Kidney epithelial cell (primary cell): ENCODE measurements around the gene NSD2. TPM values are rescaled to one million over a fixed set of nuclear protein-coding genes. Genes with fewer than 3 reads are reported as not detected.

Source experiments
- DNase-seq: peaks from one replicate; pipeline ENCODE4 v3.0.0-alpha.2; 2010; ENCODE audit warnings: low read depth
- H3K27me3 ChIP-seq: 2 replicates; pipeline ENCODE4 v1.6.0; 2011; ENCODE audit warnings: low read length; ENCODE audit not compliant: control insufficient read depth, insufficient read depth
- H3K36me3 ChIP-seq: 2 replicates; pipeline ENCODE4 v1.5.1; 2011; ENCODE audit warnings: low read length; ENCODE audit not compliant: control insufficient read depth, insufficient read depth
- H3K4me3 ChIP-seq: 2 replicates; pipeline ENCODE4 v1.5.1; 2011; ENCODE audit warnings: low read depth, mild to moderate bottlenecking, control low read depth, low read length
- total RNA-seq: library from RNA; depleted of rRNA; stranded (reverse); fragments of >200 nt; gene quantifications from 2 replicates; pipeline ENCODE4 v1.2.3, GENCODE V29; 2015
- TF ChIP-seq, protein P1 (sequence below): IDR thresholded peaks from 2 replicates; pipeline ENCODE4 v1.5.1; 2011; ENCODE audit warnings: mild to moderate bottlenecking, moderate library complexity, low read length, control low read depth, inconsistent platforms; ENCODE audit not compliant: insufficient read depth, poor library complexity, severe bottlenecking

NSD2 gene
- total RNA-seq, 1 donor from 2014 or later: 68.5 TPM

DNA sequence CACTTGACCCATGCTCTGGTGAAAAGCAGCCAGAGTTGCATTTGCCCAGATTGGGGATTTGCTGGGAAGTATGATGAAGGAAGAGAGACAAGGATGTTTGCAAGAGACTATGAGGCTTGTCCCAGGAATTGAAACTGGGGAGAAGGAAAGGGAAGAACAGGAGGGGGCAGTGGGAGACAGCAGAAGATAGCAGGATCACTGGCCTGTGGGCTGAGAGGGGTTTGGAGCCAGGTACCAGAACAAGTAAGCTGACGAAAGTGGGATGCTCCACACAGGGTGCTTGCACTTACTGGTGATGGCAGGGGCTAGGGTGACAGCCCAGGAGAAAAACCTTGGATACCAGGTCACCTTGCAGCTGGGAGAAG is 11.8 kb upstream of the NSD2 start:
- TF ChIP-seq, protein P1, sequence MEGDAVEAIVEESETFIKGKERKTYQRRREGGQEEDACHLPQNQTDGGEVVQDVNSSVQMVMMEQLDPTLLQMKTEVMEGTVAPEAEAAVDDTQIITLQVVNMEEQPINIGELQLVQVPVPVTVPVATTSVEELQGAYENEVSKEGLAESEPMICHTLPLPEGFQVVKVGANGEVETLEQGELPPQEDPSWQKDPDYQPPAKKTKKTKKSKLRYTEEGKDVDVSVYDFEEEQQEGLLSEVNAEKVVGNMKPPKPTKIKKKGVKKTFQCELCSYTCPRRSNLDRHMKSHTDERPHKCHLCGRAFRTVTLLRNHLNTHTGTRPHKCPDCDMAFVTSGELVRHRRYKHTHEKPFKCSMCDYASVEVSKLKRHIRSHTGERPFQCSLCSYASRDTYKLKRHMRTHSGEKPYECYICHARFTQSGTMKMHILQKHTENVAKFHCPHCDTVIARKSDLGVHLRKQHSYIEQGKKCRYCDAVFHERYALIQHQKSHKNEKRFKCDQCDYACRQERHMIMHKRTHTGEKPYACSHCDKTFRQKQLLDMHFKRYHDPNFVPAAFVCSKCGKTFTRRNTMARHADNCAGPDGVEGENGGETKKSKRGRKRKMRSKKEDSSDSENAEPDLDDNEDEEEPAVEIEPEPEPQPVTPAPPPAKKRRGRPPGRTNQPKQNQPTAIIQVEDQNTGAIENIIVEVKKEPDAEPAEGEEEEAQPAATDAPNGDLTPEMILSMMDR: no peak
- Histone ChIP-seq H3K27me3 (peaks cover 10% of the 10 kb centered on the region), H3K4me3 (no peak overlapping the region), H3K36me3 (no peaks in the 10 kb centered on the region)
- DNase-seq: no peak

GRCh38 chr4:1862055-1862911 is 8.9 kb upstream of the NSD2 start:
- no peak for DNase-seq
- Histone ChIP-seq H3K4me3 (no peak overlapping the region), H3K27me3 (peaks cover 11% of the 10 kb centered on the region), H3K36me3 (no peaks in the 10 kb centered on the region)
- TF ChIP-seq, protein P1: no peak

GRCh38 chr4:1862961-1863296 is 8.3 kb upstream of the NSD2 start:
- Histone ChIP-seq H3K27me3 (peaks cover 11% of the 10 kb centered on the region), H3K4me3 (no peak overlapping the region), H3K36me3 (no peaks in the 10 kb centered on the region)
- no peak for DNase-seq
- TF ChIP-seq, protein P1: no peak

GRCh38 chr4:1863297-1864033 is 7.7 kb upstream of the NSD2 start:
- Histone ChIP-seq H3K36me3 (no peaks in the 10 kb centered on the region), H3K4me3 (no peak overlapping the region), H3K27me3 (peaks cover 11% of the 10 kb centered on the region)
- TF ChIP-seq, protein P1: no peak
- no peak for DNase-seq

- Histone ChIP-seq H3K36me3 (no peaks in the 10 kb centered on the region), H3K4me3 (no peak overlapping the region), H3K27me3 (peaks cover 11% of the 10 kb centered on the region)
- TF ChIP-seq, protein P1: no peak
- no peak for DNase-seq
Measured at GRCh38 chr4:1864076-1865008, 6.9 kb upstream of the NSD2 start.
